Stimulated activated CD8-positive, alpha-beta memory T cell treated with anti-CD3 and anti-CD28 coated beads, Interleukin-4, amount 100 ng/mL, for 24 hours (primary cell): ENCODE measurements around the gene SPNS1.
"Not testable (repeated sequence)": the region's sequence is repeated elsewhere in the genome, so short reads cannot be mapped to it uniquely, and the experiment has no call there.

ENCODE experiments used
- DNase-seq: peaks from one replicate; pipeline ENCODE4 v3.0.0-alpha.2; 2020; ENCODE audit warnings: low read depth

Gene SPNS1

DNA sequence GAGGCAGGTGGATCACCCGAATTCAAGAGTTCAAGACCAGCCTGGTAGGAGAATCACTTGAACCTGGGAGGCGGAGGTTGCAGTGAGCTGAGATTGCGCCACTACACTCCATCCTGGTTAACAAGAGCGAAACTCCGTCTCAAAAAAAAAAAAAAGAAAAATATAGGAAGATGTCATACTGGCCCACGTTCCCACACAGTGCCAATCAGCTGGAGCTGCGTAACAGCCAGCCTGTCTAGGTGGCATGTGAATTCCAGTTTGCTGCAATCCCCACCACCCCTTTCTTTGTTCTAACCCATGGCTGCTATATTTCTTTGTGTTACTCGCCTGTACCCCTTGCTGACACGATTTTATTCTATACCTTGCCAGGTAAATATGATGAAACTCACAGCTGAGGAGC is 16.4 kb upstream of the SPNS1 start:
- DNase-seq = no peak

DNA sequence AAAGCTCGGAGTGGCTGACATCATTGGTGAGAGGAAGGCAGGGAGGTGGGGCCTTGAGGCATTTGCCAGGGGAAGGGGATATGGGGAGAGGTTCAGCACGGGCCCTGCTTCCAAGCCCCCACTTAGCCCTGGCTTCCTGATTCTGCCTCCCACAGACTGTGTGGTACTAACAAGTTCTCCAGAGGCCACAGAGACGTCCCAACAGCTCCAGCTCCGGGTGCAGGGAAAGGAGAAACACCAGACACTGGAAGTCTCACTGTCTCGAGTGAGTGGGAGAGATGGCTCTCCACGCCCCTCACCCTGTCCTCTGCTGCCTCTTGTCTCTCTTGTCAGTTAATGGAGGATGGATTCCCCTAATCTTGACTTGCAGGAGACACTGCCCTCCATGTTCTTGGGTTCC is 15.7 kb upstream of the SPNS1 start:
- DNase-seq = no peak

DNA sequence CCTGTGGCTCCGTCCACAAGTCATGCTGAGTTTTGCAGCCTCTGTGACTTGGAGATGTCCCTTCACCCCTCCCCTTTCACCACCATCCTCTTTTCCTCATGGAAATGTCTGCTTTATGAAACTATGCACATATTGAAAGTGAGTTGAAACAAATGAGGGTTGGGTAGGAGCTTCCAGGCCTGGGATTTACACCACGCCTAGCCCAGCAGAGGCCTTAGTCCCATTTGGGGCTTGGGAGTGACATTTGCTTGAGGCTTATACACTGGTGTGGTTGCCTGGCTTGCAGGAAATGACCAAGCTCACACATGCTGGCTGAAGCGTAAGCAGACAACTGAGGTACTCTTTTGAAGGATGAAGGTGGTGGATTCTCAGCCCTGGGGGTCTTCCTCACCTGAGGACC is 10.5 kb upstream of the SPNS1 start:
- no peak for DNase-seq

DNA sequence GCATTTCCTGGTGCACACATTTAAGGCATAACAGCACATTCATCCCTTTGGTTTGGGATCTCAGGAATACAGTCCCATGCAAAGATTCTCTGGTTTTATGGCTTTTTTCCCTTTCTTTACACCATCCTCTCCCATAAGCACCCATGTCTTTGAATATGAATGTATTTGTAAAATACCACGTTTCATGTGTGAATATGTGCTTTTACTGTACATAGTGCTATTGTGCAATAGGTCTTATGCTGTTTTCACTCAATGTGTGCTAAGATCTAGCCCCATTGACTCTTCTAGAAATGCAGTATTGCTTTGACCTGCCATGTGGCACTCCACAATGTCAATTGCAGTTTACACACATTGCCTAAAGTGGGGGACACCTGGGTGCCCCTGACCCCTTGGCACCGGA is 10.1 kb upstream of the SPNS1 start:
- no peak for DNase-seq

DNA sequence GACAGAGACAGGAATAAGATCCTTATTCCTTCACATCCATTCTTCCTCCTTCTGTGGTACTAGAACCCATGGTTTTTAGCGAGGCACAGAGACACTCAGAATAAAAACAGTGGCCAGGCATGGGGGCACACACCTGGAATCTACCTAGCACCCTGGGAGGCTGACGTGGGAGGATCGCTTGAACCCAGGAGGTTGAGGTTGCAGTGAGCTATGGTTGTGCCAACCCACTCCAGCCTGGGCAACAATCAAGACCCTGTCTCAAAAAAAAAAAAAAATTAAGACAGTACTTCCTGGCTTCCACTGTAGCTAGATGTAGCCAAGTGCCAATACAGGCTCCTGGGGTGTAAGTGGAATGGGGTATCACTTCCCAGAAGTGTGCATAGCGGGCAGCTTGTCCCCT is 7.4 kb upstream of the SPNS1 start:
- DNase-seq = no peak

DNA sequence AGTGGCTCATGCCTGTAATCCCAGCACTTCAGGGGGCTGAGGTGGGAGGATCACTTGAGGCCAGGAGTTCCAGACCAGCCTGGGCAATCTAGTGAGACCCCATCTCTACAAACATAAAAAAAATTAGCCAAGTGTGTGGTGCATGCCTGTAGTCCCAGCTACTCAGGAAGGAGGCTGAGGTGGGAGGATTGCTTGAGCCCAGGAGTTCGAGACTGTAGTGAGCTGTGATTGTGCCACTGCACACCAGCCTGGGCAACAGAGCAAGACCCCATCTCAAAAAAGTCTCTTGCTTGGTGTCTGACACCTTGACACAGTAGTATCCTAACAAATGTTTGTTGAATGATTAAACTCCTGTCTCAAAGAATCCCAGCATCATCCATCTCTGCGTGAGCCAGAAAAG is 4.9 kb upstream of the SPNS1 start:
- not testable (repeated sequence) for DNase-seq

DNA sequence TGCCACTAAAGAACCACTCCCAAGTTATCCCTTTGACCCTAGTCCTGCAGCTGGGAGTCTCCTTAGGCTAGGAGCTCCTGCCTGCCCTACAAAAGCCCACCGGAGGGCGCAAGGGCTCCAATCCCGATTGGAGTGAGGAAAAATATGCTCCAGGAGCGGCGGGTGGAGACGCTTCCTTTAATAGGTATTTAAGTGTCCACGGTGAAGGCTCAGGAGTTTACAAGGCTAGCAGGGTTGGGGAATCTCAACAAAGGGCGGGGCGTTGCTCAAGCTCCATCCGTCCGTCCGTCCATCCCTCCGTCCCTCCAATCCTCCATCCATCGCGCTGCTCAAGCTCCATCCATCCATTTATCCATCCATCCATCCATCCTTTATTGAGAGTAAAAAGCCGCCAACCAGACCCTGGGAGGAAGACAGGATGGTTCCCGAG is 556 bp upstream of the SPNS1 start:
- no peak for DNase-seq

DNA sequence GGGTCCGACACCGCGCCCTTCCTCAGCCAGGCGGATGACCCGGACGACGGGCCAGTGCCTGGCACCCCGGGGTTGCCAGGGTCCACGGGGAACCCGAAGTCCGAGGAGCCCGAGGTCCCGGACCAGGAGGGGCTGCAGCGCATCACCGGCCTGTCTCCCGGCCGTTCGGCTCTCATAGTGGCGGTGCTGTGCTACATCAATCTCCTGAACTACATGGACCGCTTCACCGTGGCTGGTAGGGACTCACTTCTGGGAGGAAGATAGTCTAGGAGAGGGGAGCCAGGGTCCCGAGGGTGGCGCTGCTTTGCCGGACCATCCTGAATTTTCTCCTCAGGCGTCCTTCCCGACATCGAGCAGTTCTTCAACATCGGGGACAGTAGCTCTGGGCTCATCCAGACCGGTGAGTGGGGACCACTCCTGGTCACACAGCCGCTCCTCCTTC is 601 bp downstream of the SPNS1 start:
- no peak for DNase-seq

DNA sequence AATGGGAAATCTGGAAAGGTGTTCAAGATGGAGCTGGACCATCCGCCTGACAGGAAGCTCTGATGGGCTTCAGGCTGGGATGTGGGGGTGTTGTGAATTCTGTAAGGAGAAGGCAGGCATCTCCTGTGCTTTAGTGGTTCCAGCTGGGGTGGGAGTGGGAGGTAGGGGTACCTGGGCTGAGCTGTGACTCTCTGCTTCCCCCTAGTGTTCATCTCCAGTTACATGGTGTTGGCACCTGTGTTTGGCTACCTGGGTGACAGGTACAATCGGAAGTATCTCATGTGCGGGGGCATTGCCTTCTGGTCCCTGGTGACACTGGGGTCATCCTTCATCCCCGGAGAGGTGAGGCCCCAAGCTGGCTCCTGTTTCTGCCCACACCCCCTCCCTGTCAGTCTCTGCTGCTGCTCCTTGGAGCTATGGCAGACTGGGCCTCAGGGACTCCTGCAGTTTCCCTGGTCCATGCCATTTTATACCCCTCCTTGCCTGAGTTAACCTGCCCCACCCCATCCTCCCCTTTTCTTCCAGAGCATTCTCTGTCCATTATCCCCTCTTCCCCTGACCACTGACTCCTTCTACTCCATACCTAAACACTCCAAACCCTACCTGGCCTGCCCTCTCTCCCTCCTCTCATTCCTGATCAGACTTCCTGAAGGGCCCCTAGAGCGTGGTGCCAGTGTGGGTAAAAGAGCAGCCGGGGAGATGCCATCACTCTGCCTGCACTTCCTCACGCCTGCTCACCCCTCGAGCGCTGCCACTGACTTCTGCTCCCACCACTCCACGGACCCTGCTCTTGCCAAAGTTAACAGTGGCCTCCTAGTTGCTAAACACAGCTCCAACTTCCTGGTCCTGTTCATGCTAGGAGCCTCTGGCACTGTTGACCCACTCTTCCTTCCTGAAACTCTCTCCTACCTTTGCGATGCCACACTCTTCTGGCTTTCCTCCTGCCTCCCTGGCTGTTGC is 3.4 kb downstream of the SPNS1 start:
- no peak for DNase-seq

DNA sequence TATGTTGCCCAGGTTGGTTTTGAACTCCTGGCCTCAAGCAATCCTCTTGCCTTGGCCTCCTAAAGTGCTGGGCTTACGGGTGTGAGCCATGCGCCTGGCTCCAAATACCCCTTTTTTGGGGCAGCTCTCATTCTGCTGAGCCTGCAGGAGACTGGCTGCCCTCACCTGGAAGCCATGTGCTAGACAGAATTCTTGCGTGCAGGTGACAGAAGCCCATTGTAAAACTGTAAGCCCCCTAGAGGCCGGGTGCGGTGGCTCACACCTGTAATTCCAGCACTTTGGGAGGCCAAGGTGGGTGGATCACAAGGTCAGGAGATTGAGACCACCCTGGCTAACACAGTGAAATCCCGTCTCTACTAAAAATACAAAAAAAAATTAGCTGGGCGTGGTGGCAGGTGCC is 5.8 kb downstream of the SPNS1 start:
- DNase-seq = not testable (repeated sequence)

DNA sequence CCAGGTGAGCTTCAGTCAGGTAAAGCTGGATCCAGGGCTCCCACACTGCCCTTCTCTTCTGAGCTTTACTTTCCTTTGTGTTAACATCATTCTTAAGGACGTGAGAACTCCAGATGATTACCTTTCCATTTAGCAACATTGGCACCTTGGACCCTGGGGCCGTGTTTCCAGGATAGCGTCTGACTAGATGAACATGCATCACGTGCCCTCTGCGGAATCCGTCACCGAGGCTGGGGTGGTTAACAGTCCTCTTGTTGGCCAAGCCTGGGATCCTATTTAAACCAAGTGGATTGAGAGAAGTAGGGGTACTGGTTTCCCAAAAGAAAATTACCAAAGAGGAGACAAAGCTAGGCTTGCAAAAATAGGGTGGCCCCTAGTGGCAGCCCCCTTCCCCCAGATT is 6.4 kb downstream of the SPNS1 start:
- DNase-seq = no peak

DNA sequence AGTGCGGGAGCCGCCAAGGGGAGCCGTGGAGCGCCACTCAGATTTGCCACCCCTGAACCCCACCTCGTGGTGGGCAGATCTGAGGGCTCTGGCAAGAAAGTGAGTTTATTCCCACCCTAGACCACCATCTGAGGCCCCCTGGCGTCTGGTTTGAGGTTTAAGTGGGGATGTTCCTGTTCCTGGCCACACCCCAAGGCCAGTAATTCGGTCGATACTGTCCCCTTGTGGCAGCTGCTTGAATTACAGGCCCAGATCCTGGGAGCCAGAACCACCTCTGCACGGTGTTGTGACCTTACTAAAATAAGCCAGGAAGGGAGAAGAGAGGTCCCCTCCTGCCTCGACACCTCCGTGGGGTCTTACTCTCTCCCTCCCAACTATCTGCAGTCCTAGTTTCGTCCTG is 6.9 kb downstream of the SPNS1 start:
- DNase-seq = peak; percentile 36

DNA sequence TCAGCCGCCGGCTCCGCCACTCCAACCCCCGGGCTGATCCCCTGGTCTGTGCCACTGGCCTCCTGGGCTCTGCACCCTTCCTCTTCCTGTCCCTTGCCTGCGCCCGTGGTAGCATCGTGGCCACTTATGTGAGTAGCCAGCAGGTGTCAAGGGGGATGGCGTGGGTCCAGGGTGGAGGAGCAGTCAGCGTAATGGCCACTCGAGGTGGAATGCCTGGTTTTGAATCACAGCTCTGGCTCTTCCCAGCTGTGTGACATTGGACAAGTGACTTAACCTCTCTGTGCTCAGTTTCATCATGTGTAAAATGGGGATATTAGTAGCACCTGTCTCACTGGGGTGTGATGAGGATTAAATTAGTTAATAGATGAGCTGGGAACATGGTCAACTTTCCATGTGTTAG is 7.8 kb downstream of the SPNS1 start:
- no peak for DNase-seq

DNA sequence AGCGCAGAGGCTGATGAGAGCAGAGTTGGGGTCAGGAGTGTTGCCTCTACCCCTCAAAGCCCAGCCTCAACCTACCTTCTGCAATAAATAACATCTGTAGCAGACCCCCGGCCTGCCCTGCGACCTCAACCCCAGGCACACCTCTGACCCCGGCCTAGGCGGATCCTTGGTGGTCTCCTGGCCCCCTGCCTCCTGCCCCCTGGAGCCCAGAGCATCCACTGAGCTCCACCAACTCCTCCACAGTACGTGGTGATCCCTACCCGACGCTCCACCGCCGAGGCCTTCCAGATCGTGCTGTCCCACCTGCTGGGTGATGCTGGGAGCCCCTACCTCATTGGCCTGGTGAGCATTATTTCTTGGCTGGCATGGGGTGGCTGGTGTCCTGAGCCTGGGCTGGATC is 8.4 kb downstream of the SPNS1 start:
- no peak for DNase-seq

DNA sequence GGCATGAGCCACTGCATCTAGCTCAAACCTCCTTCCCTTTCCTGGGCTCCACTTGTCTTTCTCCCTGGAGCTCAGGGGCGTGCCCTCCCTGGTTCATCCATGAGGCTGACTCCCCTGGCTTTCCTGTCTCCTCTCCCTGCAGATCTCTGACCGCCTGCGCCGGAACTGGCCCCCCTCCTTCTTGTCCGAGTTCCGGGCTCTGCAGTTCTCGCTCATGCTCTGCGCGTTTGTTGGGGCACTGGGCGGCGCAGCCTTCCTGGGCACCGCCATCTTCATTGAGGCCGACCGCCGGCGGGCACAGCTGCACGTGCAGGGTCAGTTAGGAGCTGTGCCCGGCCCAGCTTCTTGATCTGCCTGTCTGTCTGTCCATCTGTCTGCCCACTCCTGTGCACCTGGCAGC is 9.1 kb downstream of the SPNS1 start:
- DNase-seq = no peak

DNA sequence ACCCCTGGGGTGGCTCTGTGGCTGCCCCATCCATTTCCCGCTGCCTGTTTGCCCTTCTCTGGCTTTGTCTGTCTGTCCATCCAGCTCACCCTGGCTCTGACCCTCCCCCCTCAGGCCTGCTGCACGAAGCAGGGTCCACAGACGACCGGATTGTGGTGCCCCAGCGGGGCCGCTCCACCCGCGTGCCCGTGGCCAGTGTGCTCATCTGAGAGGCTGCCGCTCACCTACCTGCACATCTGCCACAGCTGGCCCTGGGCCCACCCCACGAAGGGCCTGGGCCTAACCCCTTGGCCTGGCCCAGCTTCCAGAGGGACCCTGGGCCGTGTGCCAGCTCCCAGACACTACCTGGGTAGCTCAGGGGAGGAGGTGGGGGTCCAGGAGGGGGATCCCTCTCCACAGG is 9.5 kb downstream of the SPNS1 start:
- DNase-seq = no peak

DNA sequence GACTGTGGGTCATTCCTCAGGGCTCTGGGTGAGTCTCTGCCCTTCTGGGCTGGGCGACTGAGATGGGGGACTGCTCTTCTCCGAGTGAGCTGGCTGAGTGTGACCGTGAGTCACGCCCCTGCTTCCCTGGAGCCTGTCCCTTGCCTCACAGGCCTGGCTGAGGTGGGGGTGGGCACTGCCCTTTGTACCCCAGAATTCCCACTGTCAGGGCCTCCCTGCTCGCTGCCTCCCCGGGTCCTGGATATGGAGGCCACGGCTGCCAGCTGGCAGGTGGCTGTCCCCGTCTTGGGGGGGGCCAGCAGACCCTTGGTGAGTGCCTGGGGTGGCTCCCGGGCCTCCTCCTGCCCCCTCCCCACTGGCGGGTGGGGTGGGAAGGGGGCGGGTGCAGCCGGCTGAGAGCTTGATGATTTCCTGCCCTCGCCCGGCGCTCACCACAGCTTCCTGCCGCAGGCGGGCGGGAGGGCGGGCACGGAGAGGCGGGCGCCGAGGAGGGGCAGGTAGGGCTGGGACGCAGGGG is 10.1 kb downstream of the SPNS1 start, which contains the start of gene LAT:
Gene LAT, plus strand, starts transcription at position 434 of the 517 bp plus-strand sequence. CDS start 366 bp downstream, outside the sequence.
- DNase-seq = peak; percentile 71

DNA sequence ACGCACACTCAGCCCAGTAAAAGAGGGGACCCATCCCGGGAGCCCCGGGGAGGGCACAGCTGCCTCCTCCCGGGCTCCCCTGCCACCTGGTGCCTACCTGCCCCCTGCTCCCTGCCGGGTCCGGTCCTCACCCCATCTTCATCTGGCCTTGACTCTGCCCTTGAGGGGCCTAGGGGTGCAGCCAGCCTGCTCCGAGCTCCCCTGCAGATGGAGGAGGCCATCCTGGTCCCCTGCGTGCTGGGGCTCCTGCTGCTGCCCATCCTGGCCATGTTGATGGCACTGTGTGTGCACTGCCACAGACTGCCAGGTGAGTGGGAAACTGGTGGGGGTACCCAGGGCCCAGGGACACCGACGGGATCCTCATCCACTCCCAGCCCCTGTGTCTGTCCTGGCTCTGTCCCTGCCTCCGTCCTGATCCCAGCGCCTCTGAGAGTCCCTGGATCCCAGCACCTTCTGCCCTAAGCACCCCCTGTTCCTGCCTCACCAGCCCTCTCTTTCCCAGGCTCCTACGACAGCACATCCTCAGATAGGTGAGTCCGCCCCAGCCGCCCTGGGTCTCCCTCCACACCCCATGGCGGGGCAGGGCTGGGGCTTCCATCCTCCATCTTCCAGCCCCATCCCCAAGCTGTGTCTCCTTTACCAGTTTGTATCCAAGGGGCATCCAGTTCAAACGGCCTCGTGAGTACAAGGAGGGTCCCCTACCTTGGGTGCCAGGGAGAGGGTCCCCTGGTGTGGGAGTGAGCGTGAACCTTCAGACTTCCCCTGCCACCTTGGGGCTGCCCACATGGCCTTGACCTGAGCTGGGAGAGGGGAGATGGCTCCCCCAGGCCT is 10.8 kb downstream of the SPNS1 start:
- DNase-seq = no peak

DNA sequence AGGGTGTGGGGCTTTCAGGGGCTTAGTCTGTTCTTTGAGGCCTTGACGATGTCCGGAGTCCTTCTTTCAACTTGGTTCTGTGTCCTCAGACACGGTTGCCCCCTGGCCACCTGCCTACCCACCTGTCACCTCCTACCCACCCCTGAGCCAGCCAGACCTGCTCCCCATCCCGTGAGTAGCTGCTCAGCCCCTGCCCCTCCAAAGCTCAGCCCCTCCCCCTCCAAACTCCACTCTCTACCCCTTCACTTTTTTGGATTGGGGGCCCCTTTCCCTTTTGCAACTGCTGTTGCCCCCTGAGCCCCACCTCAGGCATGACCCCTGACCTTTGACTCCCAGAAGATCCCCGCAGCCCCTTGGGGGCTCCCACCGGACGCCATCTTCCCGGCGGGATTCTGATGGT is 11.5 kb downstream of the SPNS1 start:
- no peak for DNase-seq

DNA sequence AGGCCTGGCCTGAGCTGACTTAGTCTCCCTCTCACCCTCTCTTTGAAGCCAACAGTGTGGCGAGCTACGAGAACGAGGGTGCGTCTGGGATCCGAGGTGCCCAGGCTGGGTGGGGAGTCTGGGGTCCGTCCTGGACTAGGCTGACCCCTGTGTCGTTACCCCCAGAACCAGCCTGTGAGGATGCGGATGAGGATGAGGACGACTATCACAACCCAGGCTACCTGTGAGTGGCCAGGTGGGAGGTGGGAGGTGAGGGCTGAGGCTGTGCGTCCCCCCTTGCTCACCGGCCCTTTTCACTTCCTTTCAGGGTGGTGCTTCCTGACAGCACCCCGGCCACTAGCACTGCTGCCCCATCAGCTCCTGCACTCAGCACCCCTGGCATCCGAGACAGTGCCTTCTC is 11.9 kb downstream of the SPNS1 start:
- no peak for DNase-seq

DNA sequence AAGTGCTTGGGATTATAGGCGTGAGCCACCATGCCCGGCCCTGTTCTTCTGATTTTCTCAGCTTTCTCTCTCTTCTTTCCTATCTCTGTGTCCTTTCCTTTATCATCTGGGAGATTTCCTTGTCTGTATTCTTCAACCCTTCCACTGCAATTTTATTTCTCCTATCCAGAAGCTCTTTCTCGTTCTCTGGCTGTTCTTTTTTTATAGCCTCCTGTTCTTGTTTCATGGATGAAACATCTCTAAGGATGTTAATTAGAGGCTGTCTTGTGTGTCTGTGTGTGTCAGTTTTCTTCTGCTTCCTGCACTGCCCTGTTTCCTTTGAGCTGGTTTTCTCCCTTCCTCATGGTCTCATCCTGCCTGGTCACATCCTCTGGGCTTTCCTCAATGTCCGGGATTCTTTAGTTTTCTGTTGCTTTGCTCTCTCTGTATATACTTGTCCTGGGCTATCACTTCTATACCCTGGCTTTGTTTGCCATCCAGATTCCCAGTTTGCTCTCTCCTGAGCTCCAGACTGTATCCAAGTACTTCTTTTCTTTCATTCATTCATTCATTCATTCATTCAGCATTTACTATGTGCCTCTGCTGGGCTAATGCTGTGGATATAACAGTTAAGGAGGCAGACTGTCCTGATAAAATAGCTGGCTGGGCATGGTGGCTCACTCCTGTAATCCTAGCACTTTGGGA is 12.7 kb downstream of the SPNS1 start:
- DNase-seq = no peak

DNA sequence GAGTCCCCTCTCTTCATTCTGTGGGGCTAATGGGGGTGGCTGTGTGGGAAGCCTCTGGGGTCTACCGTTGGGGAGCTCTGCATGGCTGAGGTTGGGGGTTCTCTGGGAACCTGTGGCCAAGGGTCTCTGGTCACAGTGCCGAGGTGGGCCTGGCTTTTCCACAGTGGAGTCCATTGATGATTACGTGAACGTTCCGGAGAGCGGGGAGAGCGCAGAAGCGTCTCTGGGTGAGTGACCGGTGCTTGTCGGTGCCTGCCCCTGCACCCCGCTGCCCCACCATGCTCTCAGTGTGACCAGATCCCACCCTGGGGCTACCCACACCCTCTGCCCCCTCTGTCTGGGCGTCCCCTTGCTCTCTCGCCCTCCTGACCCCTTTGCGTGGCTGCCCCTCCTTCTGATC is 14.8 kb downstream of the SPNS1 start:
- DNase-seq = no peak
